Endothelial cell of umbilical vein (primary cell): Measurements from ENCODE around the gene RALGAPB. TPM values are rescaled to one million over a fixed set of nuclear protein-coding genes. Genes with fewer than 3 reads are reported as not detected.

ENCODE experiments used
- BruUV-seq: library from RNA; stranded (reverse); fragments of 400-500 nt; replicated peaks from 2 replicates; lab custom pipeline; 2021; lab: Mats Ljungman, UMichigan
- CTCF ChIA-PET: fragments of 300-600, 350-600 bp; sonication (Branson Sonifier 250); formaldehyde crosslinking; loops from one replicate; lab custom pipeline; 2021; ENCODE audit warnings: antibody characterized with exemption, inconsistent platforms; lab: Charles Lee
- POLR2A ChIA-PET: fragments of 300-600, 350-600 bp; sonication (Branson Sonifier 250); formaldehyde crosslinking; loops from one replicate; lab custom pipeline; 2021; ENCODE audit warnings: antibody characterized with exemption, inconsistent platforms; lab: Charles Lee
- DNase-seq: peaks from one replicate; pipeline ENCODE4 v3.0.0-alpha.2; 2011; ENCODE audit warnings: low read depth, low spot score
- FAIRE-seq: peaks from 2 replicates; lab custom pipeline; 2011; peaks lifted over from hg19 to GRCh38; lab: Jason Lieb, UNC
- H2AFZ ChIP-seq: 2 replicates; pipeline ENCODE4 v1.6.0; 2012; ENCODE audit warnings: low read depth, low read length, control low read depth, inconsistent platforms
- H3K27ac ChIP-seq: 2 replicates; pipeline ENCODE4 v1.5.1; 2011; ENCODE audit warnings: low read depth, mild to moderate bottlenecking, control low read depth, low read length, moderate library complexity; ENCODE audit not compliant: insufficient read depth
- H3K27me3 ChIP-seq, 2 experiments: 2 replicates each; pipeline versions ENCODE4 v1.6.0 to v1.6.1; 2011; ENCODE audit warnings: low read length in 2 of 2, mixed read lengths in 1 of 2; ENCODE audit not compliant: control insufficient read depth in 2 of 2, insufficient read depth in 2 of 2
- H3K36me3 ChIP-seq, 2 experiments: 2 replicates in 1 of 2; 3 replicates in 1 of 2; pipeline ENCODE4 v1.5.1; 2011; ENCODE audit warnings: low read length in 2 of 2, mild to moderate bottlenecking in 1 of 2, moderate library complexity in 1 of 2; ENCODE audit not compliant: control insufficient read depth in 2 of 2, insufficient read depth in 2 of 2; ENCODE audit errors: extremely low read depth in 1 of 2
- H3K4me1 ChIP-seq: 3 replicates; pipeline ENCODE4 v1.5.1; 2011; ENCODE audit warnings: mild to moderate bottlenecking, low read length; ENCODE audit not compliant: control insufficient read depth, insufficient read depth; ENCODE audit errors: extremely low read depth
- H3K4me2 ChIP-seq: 2 replicates; pipeline ENCODE4 v1.6.1; 2011; ENCODE audit warnings: low read length, control low read depth, mixed read lengths; ENCODE audit not compliant: insufficient read depth
- H3K4me3 ChIP-seq, 3 experiments: fragments of 200-600 bp in 1 of 3; sonication (generic), shearing (Covaris generic) in 1 of 3; replicated peaks in 1 of 3; 2 replicates each; pipeline ENCODE4 v1.5.1; 2011 to 2016; ENCODE audit warnings: control low read depth in 3 of 3, low read length in 3 of 3, mild to moderate bottlenecking in 2 of 3, inconsistent platforms in 1 of 3, low read depth in 1 of 3, moderate library complexity in 1 of 3; ENCODE audit not compliant: insufficient read depth in 1 of 3
- H3K79me2 ChIP-seq: 2 replicates; pipeline ENCODE4 v1.6.0; 2012; ENCODE audit warnings: low read length, inconsistent platforms; ENCODE audit not compliant: control insufficient read depth, insufficient read depth
- H3K9ac ChIP-seq: replicated peaks from 2 replicates; pipeline ENCODE3; 2011; ENCODE audit warnings: low read length, control low read depth; ENCODE audit not compliant: insufficient read depth; ENCODE audit errors: extremely low read depth
- H3K9me1 ChIP-seq: replicated peaks from 3 replicates; pipeline ENCODE4 v1.6.0; 2011; ENCODE audit warnings: mild to moderate bottlenecking, low read length; ENCODE audit not compliant: control insufficient read depth, insufficient read depth; ENCODE audit errors: extremely low read depth
- H3K9me3 ChIP-seq: replicated peaks from 2 replicates; pipeline ENCODE4 v1.5.1; 2012; ENCODE audit warnings: low read length, inconsistent platforms; ENCODE audit not compliant: control insufficient read depth, insufficient read depth
- H4K20me1 ChIP-seq: replicated peaks from 2 replicates; pipeline ENCODE3; 2011; ENCODE audit warnings: mild to moderate bottlenecking, low read length; ENCODE audit not compliant: control insufficient read depth, insufficient read depth; ENCODE audit errors: extremely low read depth
- CTCF ChIP-seq, 2 donors: IDR thresholded peaks; 1 replicate in 1 of 2; 2 replicates in 1 of 2; pipeline ENCODE4 v1.5.1; 2011; ENCODE audit warnings: low read length in 2 of 2, mild to moderate bottlenecking in 2 of 2, moderate library complexity in 2 of 2, control low read depth in 1 of 2, inconsistent platforms in 1 of 2, low read depth in 1 of 2; ENCODE audit not compliant: insufficient read depth in 1 of 2; ENCODE audit errors: extremely low read depth in 1 of 2
- EZH2 ChIP-seq: IDR thresholded peaks from 2 replicates; pipeline ENCODE4 v1.6.1; 2012; ENCODE audit warnings: borderline replicate concordance, low read depth, mild to moderate bottlenecking, moderate library complexity, low read length, inconsistent platforms; ENCODE audit not compliant: severe bottlenecking
- FOS ChIP-seq: IDR thresholded peaks from 2 replicates; pipeline ENCODE4 v1.6.1; 2011; ENCODE audit warnings: mild to moderate bottlenecking, low read length, moderate library complexity, borderline replicate concordance; ENCODE audit not compliant: insufficient read depth
- GATA2 ChIP-seq: IDR thresholded peaks from 2 replicates; pipeline ENCODE4 v1.7.0; 2011; ENCODE audit warnings: low read depth, mild to moderate bottlenecking, moderate library complexity, mixed read lengths, low read length; ENCODE audit not compliant: insufficient read length, insufficient read depth
- JUN ChIP-seq: IDR thresholded peaks from 2 replicates; pipeline ENCODE4 v1.6.1; 2011; ENCODE audit warnings: borderline replicate concordance, low read depth; ENCODE audit not compliant: insufficient read length, insufficient read depth
- MYC ChIP-seq: IDR thresholded peaks from one replicate; pipeline ENCODE4 v1.6.1; 2011; ENCODE audit warnings: mild to moderate bottlenecking, low read depth, low read length
- POLR2A ChIP-seq: IDR thresholded peaks from 2 replicates; pipeline ENCODE4 v1.6.1; 2012; ENCODE audit warnings: low read depth, mild to moderate bottlenecking, control low read depth, low read length
- POLR2AphosphoS5 ChIP-seq: IDR thresholded peaks from 2 replicates; pipeline ENCODE4 v1.6.1; 2012; ENCODE audit warnings: low read depth, mild to moderate bottlenecking, control low read depth, low read length, moderate library complexity; ENCODE audit not compliant: insufficient read depth
- dilution Hi-C: fragments of 300-500 bp; cut with MboI; formaldehyde crosslinking; loops from one replicate; pipeline ENCODE4 v1.15.0; 2019; ENCODE audit warnings: low sequenced_read_pairs; ENCODE audit not compliant: extremely low pct_ligation_motif_present
- intact Hi-C: fragments of 100-400 bp; cut with micrococcal nuclease; formaldehyde crosslinking; loops from one replicate; pipeline ENCODE4 v1.10.0; 2022
- polyA plus RNA-seq, 4 experiments: library from polyadenylated mRNA; depleted of rRNA in 3 of 4; stranded (reverse) in 3 of 4; unstranded in 1 of 4; fragments of >200 nt; gene quantifications; 2 replicates each; pipeline versions ENCODE4 v1.2.1 to v1.2.3, GENCODE V29; 2011 to 2012; ENCODE audit warnings: missing spikeins in 1 of 4
- total RNA-seq: library from RNA; stranded (reverse); gene quantifications from 2 replicates; pipeline ENCODE4 v1.2.3, GENCODE V29; 2021
- TF ChIP-seq, protein P1 (sequence below): IDR thresholded peaks from 2 replicates; pipeline ENCODE4 v1.6.1; 2011; ENCODE audit not compliant: insufficient read depth, insufficient read length

Gene RALGAPB
- total and polyA plus RNA-seq, 2 donors (not counting 3 experiments of a cell fraction or from before 2014, with no cell fraction given), result 12.8 to 38.7 TPM

GRCh38 chr20:38543014-38543906 is 70.6 kb downstream of the RALGAPB start:
- no peaks in the 10 kb centered on the region for H4K20me1 ChIP-seq
- H3K79me2 ChIP-seq, result no peaks in the 10 kb centered on the region
- H3K4me2 ChIP-seq, result no peak overlapping the region
- TF ChIP-seq FOS, result no peak
- no peak for TF ChIP-seq POLR2AphosphoS5
- no peak for TF ChIP-seq MYC
- no peak for TF ChIP-seq EZH2
- no peak for TF ChIP-seq CTCF (IDR thresholded peaks at IDR 0.05; ENCODE audit: extremely low read depth in 1 of 2, insufficient read depth in 1 of 2, low read depth in 1 of 2, low read length in 2 of 2)
- no peak for TF ChIP-seq GATA2
- TF ChIP-seq JUN, result no peak
- TF ChIP-seq POLR2A, result no peak
- TF ChIP-seq, protein P1, sequence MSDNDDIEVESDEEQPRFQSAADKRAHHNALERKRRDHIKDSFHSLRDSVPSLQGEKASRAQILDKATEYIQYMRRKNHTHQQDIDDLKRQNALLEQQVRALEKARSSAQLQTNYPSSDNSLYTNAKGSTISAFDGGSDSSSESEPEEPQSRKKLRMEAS, result no peak
- BruUV-seq, result no TSS peak
- H3K27ac ChIP-seq, result no peak overlapping the region
- H3K36me3 ChIP-seq, result peaks cover 21 to 36% of the 10 kb centered on the region in 2 experiments
- no peaks in the 10 kb centered on the region for H3K9me3 ChIP-seq
- CTCF ChIA-PET, result no interaction called here
- DNase-seq (no peak), FAIRE-seq (no peak)
- POLR2A ChIA-PET, result no interaction called here
- no peak overlapping the region for H2AFZ ChIP-seq
- no peak overlapping the region for H3K4me3 ChIP-seq
- no peaks in the 10 kb centered on the region for H3K27me3 ChIP-seq
- H3K4me1 ChIP-seq, result no peaks in the 10 kb centered on the region
- dilution Hi-C loops (no loop called here), intact Hi-C loops (no loop called here)
- H3K9me1 ChIP-seq, result peaks cover 3% of the 10 kb centered on the region
- H3K9ac ChIP-seq, result no peak overlapping the region
